Upper lobe of left lung (tissue), 6 donors: ENCODE results near the gene CACNA1A. TPM values are rescaled to one million over a fixed set of nuclear protein-coding genes. Genes with fewer than 3 reads are reported as not detected.

Experiments used
- ATAC-seq, 2 donors: fragments of 200-7000 bp; cut with Tn5 transposase; one replicate each; pipeline ENCODE4 v1.9.1; 2022; ENCODE audit warnings: mild to moderate bottlenecking in 2 of 2, moderate library complexity in 2 of 2; ENCODE audit not compliant: low FRiP score in 2 of 2
- DNase-seq, 2 donors: peaks; one replicate each; pipeline ENCODE4 v3.0.0-alpha.2; 2019 to 2020
- H3K27ac ChIP-seq, 4 donors: fragments of 200-600 bp; sonication (generic); one replicate each; pipeline ENCODE4 v1.5.1; 2016 to 2019
- H3K27me3 ChIP-seq, 4 donors: fragments of 200-600 bp; sonication (generic); one replicate each; pipeline ENCODE4 v1.5.1; 2017 to 2019
- H3K36me3 ChIP-seq, 4 donors: fragments of 200-600 bp; sonication (generic); one replicate each; pipeline ENCODE4 v1.5.1; 2016 to 2019
- H3K4me1 ChIP-seq, 4 donors: fragments of 200-600 bp; sonication (generic); one replicate each; pipeline ENCODE4 v1.5.1; 2018 to 2019
- H3K4me3 ChIP-seq, 4 donors: fragments of 200-600 bp; sonication (generic); one replicate each; pipeline ENCODE4 v1.5.1; 2017 to 2019; ENCODE audit warnings: mild to moderate bottlenecking in 2 of 4, moderate library complexity in 1 of 4
- H3K9me3 ChIP-seq, 4 donors: fragments of 200-600 bp; sonication (generic); one replicate each; pipeline ENCODE4 v1.5.1; 2018 to 2019
- CTCF ChIP-seq, 6 experiments: fragments of 450-650 bp in 4 of 6; fragments of 200-600 bp in 2 of 6; sonication (generic) in 2 of 6; IDR thresholded peaks; one replicate each; pipeline ENCODE4 v1.5.1; 2016 to 2019; ENCODE audit warnings: antibody characterized with exemption in 6 of 6
- EP300 ChIP-seq, 4 donors: sonication (generic); formaldehyde crosslinking; IDR thresholded peaks; one replicate each; pipeline ENCODE4 v1.5.1; 2017; ENCODE audit warnings: antibody characterized with exemption in 4 of 4, control low read depth in 2 of 4
- POLR2A ChIP-seq, 4 donors: fragments of 450-650 bp; IDR thresholded peaks; one replicate each; pipeline ENCODE4 v1.5.1; 2016 to 2017; ENCODE audit warnings: antibody characterized with exemption in 4 of 4, mild to moderate bottlenecking in 2 of 4
- POLR2AphosphoS5 ChIP-seq, 2 donors: sonication (generic); formaldehyde crosslinking; IDR thresholded peaks; one replicate each; pipeline ENCODE4 v1.5.1; 2017; ENCODE audit warnings: antibody characterized with exemption in 2 of 2
- WGBS, 2 donors: methylation state at CpG; one replicate each; pipeline ENCODE4 v1.1.5; 2017 to 2018; 5-methylcytosine and 5-hydroxymethylcytosine counted together
- total RNA-seq, 6 donors: library from RNA; depleted of rRNA in 4 of 6; stranded (reverse); fragments of >200 nt in 4 of 6; gene quantifications; one replicate each; pipeline versions ENCODE4 v1.1.0 to v1.2.1, GENCODE V29; 2016 to 2021
- donor health status: DM: no; HTN: no; CAD: no; lungs with moderate emphysema.
- donor health status: DM: no; HTN: yes; CAD: no; lungs with severe emphysema.

CACNA1A gene
- total RNA-seq, 6 donors from 2014 or later: 0.29 to 0.69 (median 0.67) TPM; not detected in 1

- peak overlapping the region in 1 of 4 donors; percentile 6 for H3K4me3 ChIP-seq
- DNase-seq: no peak
- no peaks in the 10 kb centered on the region for H3K36me3 ChIP-seq
- no peak for ATAC-seq
- no peak overlapping the region for H3K27ac ChIP-seq
- H3K27me3 ChIP-seq: no peaks in the 10 kb centered on the region
- no peak for TF ChIP-seq POLR2AphosphoS5 (IDR thresholded peaks at IDR 0.05)
- no peak for TF ChIP-seq CTCF (IDR thresholded peaks at IDR 0.05)
- no peak for TF ChIP-seq POLR2A (IDR thresholded peaks at IDR 0.05)
- no peak for TF ChIP-seq EP300 (IDR thresholded peaks at IDR 0.05)
- no peaks in the 10 kb centered on the region for H3K4me1 ChIP-seq
- 76% methylated on average over 19 of the region's 19 CpGs for WGBS, 2 donors
- H3K9me3 ChIP-seq: peaks cover 0 to 3% (median 0%) of the 10 kb centered on the region in 4 donors
These were observed 290.5 kb downstream of the CACNA1A start for GRCh38 chr19:13215572-13216380.

- H3K4me1 ChIP-seq: peaks cover 0 to 6% (median under 1%) of the 10 kb centered on the region in 4 donors
- ATAC-seq: no peak
- H3K27ac ChIP-seq: no peak overlapping the region
- no peaks in the 10 kb centered on the region for H3K36me3 ChIP-seq
- WGBS, 2 donors: 92 to 94% methylated on average over 19 of the region's 19 CpGs
- no peak for DNase-seq
- no peak for TF ChIP-seq POLR2A (IDR thresholded peaks at IDR 0.05)
- no peak for TF ChIP-seq EP300 (IDR thresholded peaks at IDR 0.05)
- no peak for TF ChIP-seq POLR2AphosphoS5 (IDR thresholded peaks at IDR 0.05)
- TF ChIP-seq CTCF (IDR thresholded peaks at IDR 0.05): no peak
- H3K27me3 ChIP-seq: no peaks in the 10 kb centered on the region
- no peaks in the 10 kb centered on the region for H3K9me3 ChIP-seq
- H3K4me3 ChIP-seq: no peak overlapping the region
These were observed 292.1 kb downstream of the CACNA1A start for GRCh38 chr19:13214036-13214730.

GRCh38 chr19:13212759-13213330, 293.4 kb downstream of the CACNA1A start:
- Histone ChIP-seq H3K27ac (no peak overlapping the region), H3K9me3 (no peaks in the 10 kb centered on the region), H3K27me3 (no peaks in the 10 kb centered on the region), H3K36me3 (no peaks in the 10 kb centered on the region), H3K4me1 (peaks cover 3 to 14% (median 4%) of the 10 kb centered on the region in 4 donors), H3K4me3 (no peak overlapping the region)
- peak in 1 of 2 donors; percentile 68 for DNase-seq
- 60 to 72% methylated on average over 7 of the region's 7 CpGs for WGBS, 2 donors
- peak in 1 of 2 donors; percentile 31 for ATAC-seq
- TF ChIP-seq CTCF (IDR thresholded peaks at IDR 0.05) (peak; percentile 39 to 62 (median 54)), POLR2A (IDR thresholded peaks at IDR 0.05) (no peak)

GRCh38 chr19:13211426-13212308, 294.6 kb downstream of the CACNA1A start:
- TF ChIP-seq POLR2A (IDR thresholded peaks at IDR 0.05) (no peak), CTCF (IDR thresholded peaks at IDR 0.05) (no peak), POLR2AphosphoS5 (IDR thresholded peaks at IDR 0.05) (no peak), EP300 (IDR thresholded peaks at IDR 0.05) (no peak)
- H3K4me3 ChIP-seq: no peak overlapping the region
- 85 to 87% methylated on average over 5 to 16 of the region's 16 CpGs for WGBS, 2 donors
- H3K9me3 ChIP-seq: no peaks in the 10 kb centered on the region
- peaks cover 3 to 14% (median 5%) of the 10 kb centered on the region in 4 donors for H3K4me1 ChIP-seq
- no peak for DNase-seq
- H3K27ac ChIP-seq: no peak overlapping the region
- no peaks in the 10 kb centered on the region for H3K27me3 ChIP-seq
- ATAC-seq: no peak
- H3K36me3 ChIP-seq: no peaks in the 10 kb centered on the region
